DND-41 (cell line): ENCODE data around the gene UNC13C.

ENCODE experiments used
- EZH2 ChIP-seq: IDR thresholded peaks from 3 replicates; pipeline ENCODE4 v1.6.1; 2012; ENCODE audit warnings: borderline replicate concordance, low read depth, mild to moderate bottlenecking, moderate library complexity, low read length, inconsistent platforms; ENCODE audit not compliant: severe bottlenecking
- TF ChIP-seq, protein P1 (sequence below): IDR thresholded peaks from 2 replicates; pipeline ENCODE4 v1.5.1; 2012; ENCODE audit warnings: borderline replicate concordance, low read length, moderate library complexity, mild to moderate bottlenecking; ENCODE audit not compliant: poor library complexity, severe bottlenecking; ENCODE audit errors: extremely low read depth

DNA sequence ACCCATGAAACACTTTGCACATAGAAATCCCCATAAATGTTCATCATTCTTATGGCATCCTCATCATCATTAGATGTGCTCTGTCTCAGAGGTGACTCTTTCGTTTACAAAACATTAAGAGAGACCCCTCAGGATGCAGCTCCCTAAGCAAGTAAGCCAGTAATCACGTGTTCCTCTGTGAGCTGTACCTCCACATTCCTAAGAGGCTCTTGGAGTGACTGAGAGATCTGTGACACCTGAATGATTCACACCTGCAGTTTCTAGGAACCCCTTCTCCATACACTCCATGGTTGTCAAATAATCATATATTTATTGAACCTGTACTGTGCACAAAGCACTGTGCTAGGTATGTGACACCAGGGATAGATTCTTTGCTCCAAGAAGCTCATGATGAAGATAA is 602.4 kb downstream of the UNC13C start:
- TF ChIP-seq, protein P1, sequence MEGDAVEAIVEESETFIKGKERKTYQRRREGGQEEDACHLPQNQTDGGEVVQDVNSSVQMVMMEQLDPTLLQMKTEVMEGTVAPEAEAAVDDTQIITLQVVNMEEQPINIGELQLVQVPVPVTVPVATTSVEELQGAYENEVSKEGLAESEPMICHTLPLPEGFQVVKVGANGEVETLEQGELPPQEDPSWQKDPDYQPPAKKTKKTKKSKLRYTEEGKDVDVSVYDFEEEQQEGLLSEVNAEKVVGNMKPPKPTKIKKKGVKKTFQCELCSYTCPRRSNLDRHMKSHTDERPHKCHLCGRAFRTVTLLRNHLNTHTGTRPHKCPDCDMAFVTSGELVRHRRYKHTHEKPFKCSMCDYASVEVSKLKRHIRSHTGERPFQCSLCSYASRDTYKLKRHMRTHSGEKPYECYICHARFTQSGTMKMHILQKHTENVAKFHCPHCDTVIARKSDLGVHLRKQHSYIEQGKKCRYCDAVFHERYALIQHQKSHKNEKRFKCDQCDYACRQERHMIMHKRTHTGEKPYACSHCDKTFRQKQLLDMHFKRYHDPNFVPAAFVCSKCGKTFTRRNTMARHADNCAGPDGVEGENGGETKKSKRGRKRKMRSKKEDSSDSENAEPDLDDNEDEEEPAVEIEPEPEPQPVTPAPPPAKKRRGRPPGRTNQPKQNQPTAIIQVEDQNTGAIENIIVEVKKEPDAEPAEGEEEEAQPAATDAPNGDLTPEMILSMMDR: no peak
- no peak for TF ChIP-seq EZH2
